ENCODE results near the gene ABTB2. TPM values are rescaled to one million over a fixed set of nuclear protein-coding genes. Genes with fewer than 3 reads are reported as not detected.

ABTB2 gene
- total and polyA plus RNA-seq, 2 experiments from 2014 or later: 8.7 to 9.9 TPM

DNA sequence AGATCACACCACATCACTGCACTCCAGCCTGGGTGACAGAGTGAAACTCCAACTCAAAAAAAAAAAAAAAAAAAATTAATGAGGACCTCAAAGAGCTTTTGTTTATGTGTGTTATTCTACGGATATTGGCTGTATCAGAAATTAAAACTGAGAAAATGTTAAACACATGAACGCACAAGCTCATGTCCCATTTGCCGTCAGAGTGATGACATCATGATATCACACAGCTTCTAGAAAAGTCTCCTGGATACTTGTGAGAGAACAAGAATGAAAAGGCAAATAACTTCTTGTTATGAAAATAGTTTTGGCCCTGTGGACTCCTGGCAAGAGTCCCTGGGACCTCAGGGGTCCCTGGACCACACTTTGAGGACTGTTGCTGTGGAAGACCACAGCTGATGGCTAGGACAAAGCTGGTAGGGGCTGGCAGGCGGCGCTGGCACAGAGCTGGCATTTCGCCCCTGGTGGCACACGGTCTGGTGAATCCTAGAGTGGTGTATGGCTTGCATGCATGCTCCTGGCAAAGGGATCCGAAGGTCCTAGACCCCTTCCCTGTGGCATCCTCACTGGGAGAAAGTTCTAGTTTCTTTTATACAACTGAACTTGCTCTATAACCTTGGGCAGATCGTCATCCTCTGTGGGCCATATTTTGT is 178.7 kb downstream of the ABTB2 start:
- Histone ChIP-seq H3K27me3 (replicated peaks; ENCODE audit: insufficient read depth) (no peaks in the 10 kb centered on the region), H3K9ac (no peak overlapping the region), H3K27ac (no peak overlapping the region), H4K20me1 (ENCODE audit: insufficient read depth) (no peaks in the 10 kb centered on the region), H3K4me2 (ENCODE audit: unreplicated experiment) (no peak overlapping the region), H3F3A (ENCODE audit: insufficient read depth) (0 out of 2 replicates have a peak, but pooled peaks cover 6% of the 10 kb centered on the region), H3K9me2 (ENCODE audit: insufficient read depth) (no peaks in the 10 kb centered on the region), H2AFZ (no peak overlapping the region), H3K4me3 (no peak overlapping the region), H3K79me2 (ENCODE audit: insufficient read depth) (no peaks in the 10 kb centered on the region), H3K9me3 (ENCODE audit: low read depth) (no peaks in the 10 kb centered on the region), H3K4me1 (ENCODE audit: insufficient read depth) (no peaks in the 10 kb centered on the region), H3K36me3 (ENCODE audit: low read depth) (no peaks in the 10 kb centered on the region)
- in situ Hi-C loops (cut with MboI): loop anchor here (5.0 to 10.0 kb wide), 2 partner anchors 178 to 316 kb away; partner anchors contain the start of gene ABTB2
- DNase-seq: no peak
- 85 to 95% methylated on average over 9 of the region's 9 CpGs for WGBS, 2 experiments (ENCODE audit: low coverage in 1 of 2, low lambda C conversion rate in 2 of 2, missing lambda C conversion rate in 2 of 2)
- TF ChIP-seq EZH2 (IDR thresholded peaks at IDR 0.05; ENCODE audit: insufficient read depth, poor library complexity, severe bottlenecking) (no peak), EZH2phosphoT487 (IDR thresholded peaks at IDR 0.05; ENCODE audit: insufficient read depth, low read depth) (no peak)

DNA sequence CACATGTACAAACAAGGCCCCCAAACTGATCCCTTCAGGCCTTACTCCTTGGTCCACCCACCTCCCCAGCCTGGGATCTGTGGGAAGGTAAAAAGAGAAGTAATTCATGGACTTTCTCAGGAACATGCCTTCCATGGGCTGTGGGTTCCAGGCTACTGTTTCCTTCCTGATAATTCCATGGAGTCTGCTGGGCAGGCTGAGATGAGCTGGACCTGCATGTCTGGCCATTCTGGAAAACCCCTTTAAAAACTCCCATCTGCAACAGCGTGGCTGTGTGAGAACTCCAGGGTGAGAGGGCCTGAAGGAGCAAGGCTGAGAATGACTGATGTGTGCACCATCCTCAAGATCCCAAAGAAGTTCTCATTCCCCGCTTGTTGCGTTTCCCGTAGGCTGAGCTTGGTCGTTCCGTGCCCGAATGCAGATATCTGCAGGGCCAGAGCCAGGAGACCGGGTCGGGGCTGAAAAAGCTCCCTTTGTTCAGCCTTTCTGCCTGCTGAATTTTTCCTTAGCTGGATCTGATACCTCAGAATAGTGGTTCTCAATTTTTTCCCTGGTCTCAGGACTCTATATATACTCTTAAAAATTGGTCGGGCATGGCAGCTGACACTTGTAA is 179.5 kb downstream of the ABTB2 start:
- H3K4me3 ChIP-seq: no peak overlapping the region
- no peak for DNase-seq

DNA sequence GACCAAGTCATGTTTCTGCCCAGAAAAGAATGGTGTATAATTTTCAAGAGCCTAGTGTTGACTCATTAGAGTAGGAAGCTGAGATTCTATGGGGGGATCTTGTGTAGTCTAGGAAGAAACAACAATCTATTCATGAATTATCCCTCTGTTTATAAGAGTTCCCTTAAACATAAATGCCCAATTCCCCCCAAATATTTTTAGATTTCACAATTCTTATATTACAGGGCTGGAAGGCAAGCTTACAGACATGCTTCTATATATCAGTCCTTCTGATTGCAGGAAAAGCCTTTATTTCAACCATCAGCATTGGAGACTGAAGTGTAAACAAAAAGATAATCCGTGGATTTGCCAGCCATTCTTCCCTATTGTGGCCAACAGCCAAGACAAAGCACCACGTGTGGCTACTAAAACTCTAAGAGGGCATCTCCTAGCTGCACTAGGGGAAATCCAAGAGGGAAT is 181.0 kb downstream of the ABTB2 start:
- H3K9me2 ChIP-seq (ENCODE audit: insufficient read depth): no peaks in the 10 kb centered on the region
- H3K4me2 ChIP-seq (ENCODE audit: unreplicated experiment): no peak overlapping the region
- TF ChIP-seq EZH2 (IDR thresholded peaks at IDR 0.05; ENCODE audit: insufficient read depth, poor library complexity, severe bottlenecking) (no peak), EZH2phosphoT487 (IDR thresholded peaks at IDR 0.05; ENCODE audit: insufficient read depth, low read depth) (no peak)
- H3K36me3 ChIP-seq (ENCODE audit: low read depth): no peaks in the 10 kb centered on the region
- 0 out of 2 replicates have a peak, but pooled peaks cover 6% of the 10 kb centered on the region for H3F3A ChIP-seq (ENCODE audit: insufficient read depth)
- H3K27me3 ChIP-seq (replicated peaks; ENCODE audit: insufficient read depth): no peaks in the 10 kb centered on the region
- no peaks in the 10 kb centered on the region for H4K20me1 ChIP-seq (ENCODE audit: insufficient read depth)
- no peaks in the 10 kb centered on the region for H3K4me1 ChIP-seq (ENCODE audit: insufficient read depth)
- H2AFZ ChIP-seq: no peak overlapping the region
- H3K9ac ChIP-seq: no peak overlapping the region
- no peak overlapping the region for H3K27ac ChIP-seq
- 28 to 34% methylated on average over 2 of the region's 2 CpGs for WGBS, 2 experiments (ENCODE audit: low coverage in 1 of 2, low lambda C conversion rate in 2 of 2, missing lambda C conversion rate in 2 of 2)
- H3K4me3 ChIP-seq: no peak overlapping the region
- in situ Hi-C loops (cut with MboI): loop anchor here (5.0 to 10.0 kb wide), 2 partner anchors 181 to 318 kb away; partner anchors contain the start of gene ABTB2
- H3K9me3 ChIP-seq (ENCODE audit: low read depth): no peaks in the 10 kb centered on the region
- no peaks in the 10 kb centered on the region for H3K79me2 ChIP-seq (ENCODE audit: insufficient read depth)
- no peak for DNase-seq

More for the DNA sequence above, 179.5 kb downstream of the ABTB2 start:
- Histone ChIP-seq H3K4me1 (ENCODE audit: insufficient read depth) (no peaks in the 10 kb centered on the region), H3K79me2 (ENCODE audit: insufficient read depth) (no peaks in the 10 kb centered on the region), H3K9ac (no peak overlapping the region), H3K9me3 (ENCODE audit: low read depth) (no peaks in the 10 kb centered on the region), H3K9me2 (ENCODE audit: insufficient read depth) (no peaks in the 10 kb centered on the region), H3K27me3 (replicated peaks; ENCODE audit: insufficient read depth) (no peaks in the 10 kb centered on the region), H4K20me1 (ENCODE audit: insufficient read depth) (no peaks in the 10 kb centered on the region), H2AFZ (no peak overlapping the region), H3K36me3 (ENCODE audit: low read depth) (no peaks in the 10 kb centered on the region), H3F3A (ENCODE audit: insufficient read depth) (0 out of 2 replicates have a peak, but pooled peaks cover 6% of the 10 kb centered on the region), H3K4me2 (ENCODE audit: unreplicated experiment) (no peak overlapping the region), H3K27ac (no peak overlapping the region)
- in situ Hi-C loops (cut with MboI): loop anchor here (5.0 to 10.0 kb wide), 2 partner anchors 179 to 316 kb away; partner anchors contain the start of gene ABTB2
- WGBS, 2 experiments (ENCODE audit: low coverage in 1 of 2, low lambda C conversion rate in 2 of 2, missing lambda C conversion rate in 2 of 2): 90 to 94% methylated on average over 10 of the region's 10 CpGs
- TF ChIP-seq EZH2phosphoT487 (IDR thresholded peaks at IDR 0.05; ENCODE audit: insufficient read depth, low read depth) (no peak), EZH2 (IDR thresholded peaks at IDR 0.05; ENCODE audit: insufficient read depth, poor library complexity, severe bottlenecking) (no peak)

DNA sequence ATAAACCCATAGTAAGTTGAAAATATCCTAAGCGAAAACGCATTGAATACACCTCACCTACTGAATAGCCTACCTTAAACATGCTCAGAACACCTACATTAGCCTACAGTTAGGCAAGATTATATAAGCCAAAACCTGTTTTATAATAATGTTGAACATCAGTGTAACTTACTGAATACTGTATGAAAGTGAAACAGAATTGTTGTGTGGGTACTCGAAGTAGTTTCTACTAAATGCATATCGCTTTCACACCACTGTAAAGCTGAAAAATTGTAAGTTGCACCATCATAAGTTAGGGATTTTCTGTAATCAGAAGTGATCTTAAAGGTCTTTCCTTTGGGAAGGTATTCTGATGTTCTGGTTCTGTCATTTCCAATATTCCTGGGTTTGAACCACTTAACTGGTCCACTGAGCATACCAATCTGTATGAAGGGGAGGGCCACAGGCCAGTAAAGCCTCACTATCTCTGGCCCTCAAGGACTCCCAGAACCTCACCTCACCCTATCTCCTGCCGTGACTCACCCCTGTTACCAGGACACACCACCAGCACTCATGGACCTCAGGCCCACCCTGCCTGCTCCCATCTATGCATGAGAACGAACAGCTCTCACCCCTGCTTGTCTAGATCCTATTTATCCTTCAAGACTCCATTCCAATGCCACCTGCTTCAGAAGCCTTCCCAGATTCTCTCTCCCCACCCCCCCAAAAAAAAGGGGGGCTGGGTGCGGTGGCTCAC is 182.4 kb downstream of the ABTB2 start:
- no peaks in the 10 kb centered on the region for H3K4me1 ChIP-seq (ENCODE audit: insufficient read depth)
- H3K9ac ChIP-seq: no peak overlapping the region
- no peak for TF ChIP-seq EZH2phosphoT487 (IDR thresholded peaks at IDR 0.05; ENCODE audit: insufficient read depth, low read depth)
- no peak for TF ChIP-seq EZH2 (IDR thresholded peaks at IDR 0.05; ENCODE audit: insufficient read depth, poor library complexity, severe bottlenecking)
- H3K4me2 ChIP-seq (ENCODE audit: unreplicated experiment): no peak overlapping the region
- no peak overlapping the region for H3K27ac ChIP-seq
- in situ Hi-C loops (cut with MboI): loop anchor here (5.0 to 10.0 kb wide), 2 partner anchors 182 to 319 kb away; partner anchors contain the start of gene ABTB2
- no peaks in the 10 kb centered on the region for H3K9me3 ChIP-seq (ENCODE audit: low read depth)
- H3K4me3 ChIP-seq: no peak overlapping the region
- H4K20me1 ChIP-seq (ENCODE audit: insufficient read depth): no peaks in the 10 kb centered on the region
- no peaks in the 10 kb centered on the region for H3K27me3 ChIP-seq (replicated peaks; ENCODE audit: insufficient read depth)
- 0 out of 2 replicates have a peak, but pooled peaks cover 6% of the 10 kb centered on the region for H3F3A ChIP-seq (ENCODE audit: insufficient read depth)
- WGBS, 2 experiments (ENCODE audit: low coverage in 1 of 2, low lambda C conversion rate in 2 of 2, missing lambda C conversion rate in 2 of 2): 96 to 97% methylated on average over 7 of the region's 7 CpGs
- no peak overlapping the region for H2AFZ ChIP-seq
- H3K79me2 ChIP-seq (ENCODE audit: insufficient read depth): no peaks in the 10 kb centered on the region
- DNase-seq: no peak
- no peaks in the 10 kb centered on the region for H3K9me2 ChIP-seq (ENCODE audit: insufficient read depth)
- peaks cover 4% of the 10 kb centered on the region; the same call in 1 of the 2 replicates for H3K36me3 ChIP-seq (ENCODE audit: low read depth)

All from GM23248 (cell line).